ENCODE measurements around the gene HLA-DRB5. TPM values are rescaled to one million over a fixed set of nuclear protein-coding genes. Genes with fewer than 3 reads are reported as not detected.

Gene HLA-DRB5
- total RNA-seq, 1 experiment from 2014 or later: 4.2 TPM

- H2BK12ac ChIP-seq (ENCODE audit: insufficient read length, low read depth, low read length): no peak overlapping the region
- no peak overlapping the region for H3K18ac ChIP-seq (ENCODE audit: insufficient read length, low read depth, low read length)
- no peak overlapping the region for H2BK120ac ChIP-seq (ENCODE audit: low read depth, low read length, poor library complexity, severe bottlenecking)
- H3K27me3 ChIP-seq (ENCODE audit: insufficient read depth, low read length): peaks cover 9% of the 10 kb centered on the region; the same call in 1 of the 2 replicates
- no peak overlapping the region for H3K56ac ChIP-seq (ENCODE audit: insufficient read length, low read depth, low read length)
- Mint-ChIP-seq H3K27me3 (ENCODE audit: low read depth) (peaks cover 32% of the 10 kb centered on the region), H3K9me3 (no peaks in the 10 kb centered on the region; a peak in 1 of 5 replicates), H3K27ac (no peak overlapping the region), H3K4me3 (no peak overlapping the region), H3K36me3 (ENCODE audit: insufficient read depth in 1 of 3, low read depth in 3 of 3) (no peaks in the 10 kb centered on the region), H3K4me1 (peaks cover 14 to 16% of the 10 kb centered on the region in 2 experiments)
- no peak overlapping the region for H4K5ac ChIP-seq (ENCODE audit: insufficient read length, low read depth, low read length)
- H4K20me1 ChIP-seq (ENCODE audit: control insufficient read depth, insufficient read depth, insufficient read length): no peaks in the 10 kb centered on the region
- H3T11ph ChIP-seq (ENCODE audit: low read length): no peak overlapping the region
- WGBS (ENCODE audit: extremely low coverage, insufficient read length, low lambda C conversion rate): no CpG with 5 or more reads among the region's 4 CpGs
- H3K14ac ChIP-seq (ENCODE audit: insufficient read depth, low read length): no peak overlapping the region
- no peak overlapping the region for H4K8ac ChIP-seq (replicated peaks; ENCODE audit: insufficient read length, low read depth, low read length)
- TF ChIP-seq CTCF (conservative IDR thresholded peaks at IDR 0.05): no peak
- peaks cover 10% of the 10 kb centered on the region for H3K23me2 ChIP-seq (ENCODE audit: insufficient read length, low read depth, low read length, poor library complexity, severe bottlenecking)
- H3K27ac ChIP-seq (ENCODE audit: insufficient read length, low read depth, low read length): no peak overlapping the region
- H3K79me1 ChIP-seq (ENCODE audit: insufficient read depth, low read depth, low read length, poor library complexity, severe bottlenecking): no peaks in the 10 kb centered on the region
- H2AFZ ChIP-seq (ENCODE audit: low read length): no peak overlapping the region
- no peak overlapping the region for H3K4ac ChIP-seq (ENCODE audit: low read depth, low read length)
- H3K4me2 ChIP-seq (ENCODE audit: insufficient read depth, insufficient read length, low read length): no peak overlapping the region
- no peaks in the 10 kb centered on the region for H3K4me1 ChIP-seq (ENCODE audit: insufficient read depth, low read length)
- no peak overlapping the region for H2BK20ac ChIP-seq (ENCODE audit: low read depth, low read length, poor library complexity, severe bottlenecking)
- no peak overlapping the region for H3K23ac ChIP-seq (ENCODE audit: insufficient read length, low read depth, low read length)
- no peaks in the 10 kb centered on the region for H3K9me3 ChIP-seq (ENCODE audit: control insufficient read depth, low read depth, low read length)
- no peaks in the 10 kb centered on the region for H3K79me2 ChIP-seq (ENCODE audit: insufficient read depth, low read length)
- H2AK5ac ChIP-seq (ENCODE audit: insufficient read length, low read length): no peak overlapping the region
- no peak for DNase-seq
- H4K91ac ChIP-seq (ENCODE audit: insufficient read length, low read depth, low read length): no peak overlapping the region
- H3K9ac ChIP-seq (ENCODE audit: extremely low read depth, insufficient read length, low read length): no peak overlapping the region
- H2BK5ac ChIP-seq (ENCODE audit: insufficient read length, low read length): no peak overlapping the region
- no peak overlapping the region for H2BK15ac ChIP-seq (ENCODE audit: low read depth, low read length)
Observed at GRCh38 chr6:32519118-32519909, 10.8 kb downstream of the HLA-DRB5 start.

Measured in H9 (cell line).